Rectal smooth muscle tissue (tissue), 1 donor: ENCODE data around the gene DGKE.

Experiments
- H3K27ac ChIP-seq: one replicate; pipeline ENCODE4 v1.7.0; 2013; ENCODE audit warnings: low read depth, low read length, inconsistent platforms
- H3K27me3 ChIP-seq: one replicate; pipeline ENCODE4 v1.7.0; 2013; ENCODE audit warnings: low read length; ENCODE audit not compliant: control insufficient read depth, insufficient read depth
- H3K36me3 ChIP-seq: one replicate; pipeline ENCODE4 v1.7.0; 2013; ENCODE audit warnings: low read length; ENCODE audit not compliant: control insufficient read depth, insufficient read depth
- H3K4me1 ChIP-seq: one replicate; pipeline ENCODE4 v1.7.0; 2013; ENCODE audit warnings: low read length; ENCODE audit not compliant: control insufficient read depth, insufficient read depth
- H3K4me3 ChIP-seq: one replicate; pipeline ENCODE4 v1.7.0; 2013; ENCODE audit warnings: low read length
- H3K9ac ChIP-seq: one replicate; pipeline ENCODE4 v1.7.0; 2013; ENCODE audit warnings: low read length

DGKE gene

DNA sequence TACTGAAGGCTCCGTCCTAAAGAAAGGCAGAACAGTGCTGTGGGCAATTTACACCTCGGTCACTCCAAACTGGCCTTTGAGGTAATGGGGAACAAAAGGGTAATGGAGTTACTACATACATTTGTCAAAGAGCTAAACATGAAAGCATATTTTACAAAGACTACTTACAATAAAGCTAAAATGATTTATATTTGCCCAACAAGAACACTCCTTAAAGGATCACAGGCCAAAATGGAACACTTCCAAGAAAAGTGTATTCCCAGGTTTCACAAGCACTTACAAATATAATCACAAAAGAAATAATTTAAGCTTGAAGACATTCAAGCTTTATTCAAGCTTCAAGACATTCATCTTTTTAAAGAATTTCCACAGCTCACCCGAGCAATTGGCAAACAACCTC, 29.5 kb upstream of the DGKE start:
- Histone ChIP-seq H3K36me3 (no peaks in the 10 kb centered on the region), H3K9ac (no peak overlapping the region), H3K4me3 (no peak overlapping the region), H3K27me3 (no peaks in the 10 kb centered on the region), H3K27ac (no peak overlapping the region), H3K4me1 (peaks cover 2% of the 10 kb centered on the region)

DNA sequence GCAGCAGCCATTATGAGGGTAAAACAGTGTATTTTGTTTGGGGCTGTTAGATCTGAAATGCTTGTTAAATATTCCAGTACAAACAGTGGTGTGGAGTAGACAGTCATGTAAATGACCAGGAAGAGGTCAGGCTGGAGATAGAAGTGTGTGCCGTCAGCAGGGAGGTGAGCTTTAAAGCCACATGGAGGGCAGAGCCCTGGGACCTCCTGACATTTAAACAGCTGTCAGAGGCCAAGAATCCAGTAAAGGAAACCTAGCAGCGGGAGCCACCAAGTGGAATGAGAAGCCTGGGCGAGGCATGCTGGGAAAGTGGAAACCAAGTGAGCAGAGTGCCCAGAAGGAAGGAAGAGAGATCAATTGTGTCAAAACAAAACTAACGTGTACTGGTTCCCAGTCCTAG, 27.0 kb upstream of the DGKE start:
- no peak overlapping the region for H3K27ac ChIP-seq
- H3K36me3 ChIP-seq: no peaks in the 10 kb centered on the region
- no peaks in the 10 kb centered on the region for H3K27me3 ChIP-seq
- no peak overlapping the region for H3K4me3 ChIP-seq
- peaks cover 2% of the 10 kb centered on the region for H3K4me1 ChIP-seq
- no peak overlapping the region for H3K9ac ChIP-seq

DNA sequence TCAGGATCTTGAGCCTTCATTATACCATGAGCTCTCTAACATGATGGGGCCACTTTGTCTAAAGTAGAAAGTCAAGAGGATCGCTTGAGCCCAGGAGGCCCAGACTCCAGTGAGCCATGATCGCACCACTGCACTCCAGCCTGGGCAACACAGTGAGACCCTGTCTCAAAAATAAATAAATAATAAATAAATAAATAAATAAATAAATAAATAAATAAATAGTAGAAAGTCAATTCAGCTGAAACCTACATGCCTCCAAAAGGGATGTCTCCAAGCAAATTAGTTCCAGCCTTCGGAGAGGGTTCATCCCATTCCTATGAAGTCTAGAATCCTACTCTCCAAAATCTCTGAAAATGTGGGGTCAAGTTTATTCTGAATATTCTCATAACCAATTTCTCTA, 26.2 kb upstream of the DGKE start:
- Histone ChIP-seq H3K27me3 (no peaks in the 10 kb centered on the region), H3K27ac (no peak overlapping the region), H3K4me3 (no peak overlapping the region), H3K9ac (no peak overlapping the region), H3K36me3 (no peaks in the 10 kb centered on the region), H3K4me1 (peaks cover 2% of the 10 kb centered on the region)

DNA sequence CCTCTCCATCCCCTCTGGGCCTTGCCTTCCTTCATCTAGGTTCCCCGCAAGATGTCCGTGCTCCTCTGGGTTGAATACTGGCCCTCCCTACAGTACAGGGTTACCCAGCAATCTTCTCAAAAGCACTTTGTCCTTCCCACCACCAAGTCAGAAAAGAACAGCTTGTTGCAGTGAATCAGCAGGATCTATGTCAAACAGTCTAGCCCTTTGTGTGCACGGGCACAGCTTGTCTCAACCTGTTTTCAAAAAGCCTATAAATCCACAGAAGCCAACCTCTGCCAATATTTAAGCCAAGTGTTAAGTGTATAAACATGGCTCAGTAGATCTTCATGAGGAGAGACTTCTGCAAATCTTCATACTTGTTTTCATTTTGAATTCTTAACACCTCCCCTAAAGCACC, 25.4 kb upstream of the DGKE start:
- H3K27me3 ChIP-seq: no peaks in the 10 kb centered on the region
- H3K9ac ChIP-seq: no peak overlapping the region
- H3K27ac ChIP-seq: no peak overlapping the region
- no peak overlapping the region for H3K4me3 ChIP-seq
- no peaks in the 10 kb centered on the region for H3K36me3 ChIP-seq
- peaks cover 2% of the 10 kb centered on the region for H3K4me1 ChIP-seq

DNA sequence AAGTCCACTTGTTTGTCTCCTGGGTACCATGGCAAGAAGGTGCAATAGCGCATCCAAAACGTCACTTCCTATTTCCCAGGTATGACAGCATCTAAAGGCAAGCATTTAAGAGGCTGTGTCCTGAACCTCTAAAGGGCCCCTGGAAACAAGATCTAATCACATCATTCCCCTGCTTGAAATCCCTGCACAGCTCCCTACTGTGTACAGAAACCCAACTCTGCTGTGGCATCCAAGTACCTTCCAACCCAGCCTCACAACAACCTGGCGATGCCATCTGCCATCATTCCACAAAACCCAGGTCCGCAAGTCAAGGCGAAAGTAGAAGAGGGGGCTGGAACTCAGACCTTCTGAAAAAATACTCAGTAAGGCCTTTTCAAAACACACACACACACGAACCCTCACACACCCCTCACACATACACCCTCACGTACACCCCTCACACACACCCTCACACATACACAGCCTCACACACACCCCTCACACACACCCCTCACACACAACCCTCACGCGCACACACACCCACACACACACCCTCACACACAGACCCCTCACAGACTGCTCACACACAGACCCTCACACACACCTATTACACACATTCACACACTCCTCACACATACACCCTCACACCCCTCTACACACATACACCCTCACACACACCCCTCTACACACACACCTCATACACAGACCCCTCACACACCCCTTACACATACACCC, 24.7 kb upstream of the DGKE start:
- no peak overlapping the region for H3K27ac ChIP-seq
- H3K4me1 ChIP-seq: peaks cover 2% of the 10 kb centered on the region
- no peak overlapping the region for H3K9ac ChIP-seq
- no peak overlapping the region for H3K4me3 ChIP-seq
- no peaks in the 10 kb centered on the region for H3K36me3 ChIP-seq
- H3K27me3 ChIP-seq: no peaks in the 10 kb centered on the region

DNA sequence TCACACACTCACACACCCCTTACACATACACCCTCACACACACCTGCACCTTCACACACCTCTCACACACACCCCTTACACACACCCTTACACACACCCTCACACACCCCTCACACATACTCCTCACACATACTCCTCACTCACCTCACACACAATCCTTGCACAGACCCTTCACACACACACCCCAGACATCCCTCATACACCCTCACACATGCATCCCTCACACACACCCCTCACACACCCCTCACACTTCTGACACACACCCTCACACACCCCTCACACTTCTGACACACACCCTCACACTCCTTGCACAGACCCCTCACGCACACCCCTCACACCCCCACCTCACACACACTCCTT, 24.2 kb upstream of the DGKE start:
- H3K27ac ChIP-seq: no peak overlapping the region
- H3K27me3 ChIP-seq: no peaks in the 10 kb centered on the region
- no peak overlapping the region for H3K9ac ChIP-seq
- H3K4me3 ChIP-seq: no peak overlapping the region
- H3K4me1 ChIP-seq: peaks cover 2% of the 10 kb centered on the region
- no peaks in the 10 kb centered on the region for H3K36me3 ChIP-seq

DNA sequence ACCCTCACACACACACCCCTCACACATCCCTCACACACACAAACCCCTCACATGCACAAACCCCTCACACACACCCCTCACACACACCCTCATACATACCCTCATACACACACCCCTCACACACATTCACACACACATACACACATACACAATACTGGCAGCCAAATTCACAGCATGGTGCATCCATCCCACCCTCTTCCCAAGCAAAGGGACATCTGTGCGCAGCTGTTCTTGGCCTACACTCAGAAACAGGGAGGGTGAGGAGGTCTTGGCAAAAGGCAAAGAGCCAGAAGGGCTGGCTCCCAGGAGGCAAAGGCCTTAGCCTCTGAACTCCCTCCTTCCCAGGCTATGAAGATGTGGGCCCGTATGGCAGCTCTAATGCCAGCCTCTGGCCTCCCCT, 23.6 kb upstream of the DGKE start:
- no peak overlapping the region for H3K27ac ChIP-seq
- no peak overlapping the region for H3K4me3 ChIP-seq
- H3K4me1 ChIP-seq: peaks cover 2% of the 10 kb centered on the region
- no peak overlapping the region for H3K9ac ChIP-seq
- H3K27me3 ChIP-seq: no peaks in the 10 kb centered on the region
- no peaks in the 10 kb centered on the region for H3K36me3 ChIP-seq

DNA sequence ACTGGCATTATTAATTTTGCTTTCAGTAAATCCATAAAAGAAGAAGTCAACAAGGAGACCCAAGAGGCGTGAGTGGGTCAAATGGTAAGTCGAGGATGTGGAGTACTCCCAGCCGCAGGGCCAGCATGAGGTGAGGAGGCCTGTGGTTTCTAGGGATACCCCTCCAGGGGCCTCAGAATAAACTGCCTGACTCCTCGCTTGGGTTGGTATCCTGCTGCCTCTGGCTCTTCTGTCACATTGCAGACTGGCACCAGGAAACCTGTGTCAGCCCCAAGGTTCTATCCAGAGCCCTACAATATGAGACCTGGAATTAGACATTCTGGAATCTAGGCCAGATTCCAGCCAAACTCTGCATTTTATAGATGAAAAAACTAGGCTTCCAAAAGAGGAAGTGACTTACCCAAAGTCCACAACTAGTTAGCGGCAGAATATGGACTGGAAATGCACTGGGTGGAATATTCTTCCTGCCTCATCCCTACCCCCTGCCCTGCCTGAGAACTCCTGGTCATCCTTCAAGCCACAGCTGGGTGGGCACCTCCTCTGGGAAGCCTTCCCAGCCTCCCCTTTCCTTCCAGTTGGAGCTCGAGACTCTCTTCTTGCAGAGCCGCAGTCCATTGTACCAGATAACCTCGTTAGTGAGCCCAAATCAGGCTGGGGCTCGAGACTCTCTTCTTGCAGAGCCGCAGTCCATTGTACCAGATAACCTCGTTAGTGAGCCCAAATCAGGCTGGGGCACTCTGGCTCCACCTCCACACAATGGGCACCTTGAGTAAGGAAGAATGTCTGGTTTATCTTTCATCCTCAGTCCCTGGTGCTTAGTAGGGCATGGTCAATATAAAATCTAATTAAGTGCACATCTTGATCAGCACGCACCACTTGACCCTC, 22.8 kb upstream of the DGKE start:
- H3K36me3 ChIP-seq: no peaks in the 10 kb centered on the region
- no peak overlapping the region for H3K9ac ChIP-seq
- H3K4me3 ChIP-seq: no peak overlapping the region
- peaks cover 2% of the 10 kb centered on the region for H3K4me1 ChIP-seq
- H3K27ac ChIP-seq: no peak overlapping the region
- no peaks in the 10 kb centered on the region for H3K27me3 ChIP-seq

DNA sequence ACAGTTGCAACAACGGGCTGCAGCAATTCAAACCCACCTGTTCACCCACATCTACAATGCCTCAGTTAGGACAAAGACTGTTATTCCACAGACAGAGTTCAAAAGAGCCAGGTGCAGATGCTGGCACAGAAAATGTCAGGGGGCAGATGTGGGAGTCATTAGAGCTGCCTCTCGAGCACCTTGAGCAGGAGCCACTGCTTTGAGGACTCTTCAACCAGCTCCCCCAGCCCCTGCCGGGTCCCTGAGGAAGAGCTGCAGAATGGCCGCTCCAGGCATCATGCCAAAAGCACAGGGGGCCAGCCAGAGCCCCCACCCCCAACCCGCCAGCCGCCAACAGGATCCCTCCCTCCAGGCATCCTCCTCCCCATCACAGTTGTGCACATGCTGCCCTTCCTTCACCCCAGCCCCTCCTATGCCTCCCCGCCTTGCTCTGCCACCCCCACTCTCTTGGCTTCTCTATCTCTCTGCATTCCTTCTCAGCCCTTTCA, 21.0 kb upstream of the DGKE start:
- Histone ChIP-seq H3K27ac (no peak overlapping the region), H3K4me3 (no peak overlapping the region), H3K4me1 (peaks cover 2% of the 10 kb centered on the region), H3K27me3 (no peaks in the 10 kb centered on the region), H3K36me3 (no peaks in the 10 kb centered on the region), H3K9ac (no peak overlapping the region)

DNA sequence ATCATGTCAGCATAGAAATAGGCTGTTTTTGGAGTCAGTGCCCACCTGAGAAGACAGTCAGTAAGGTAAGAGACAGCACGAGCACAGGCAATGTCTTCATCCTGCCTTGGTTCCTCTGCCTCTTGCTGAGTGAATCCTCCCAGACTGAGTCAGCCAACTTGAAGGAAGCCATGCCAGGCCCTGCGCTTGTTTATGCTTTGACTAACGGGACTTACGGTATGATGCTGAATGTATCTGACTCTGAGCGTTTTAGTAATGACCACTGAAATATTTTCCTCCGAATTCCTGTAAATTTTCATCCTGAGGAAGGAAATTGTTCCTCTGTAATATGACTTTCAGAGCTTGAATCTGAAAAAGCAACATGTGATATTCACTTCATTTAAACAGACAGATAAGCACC, 18.2 kb upstream of the DGKE start:
- Histone ChIP-seq H3K4me3 (no peak overlapping the region), H3K27ac (no peak overlapping the region), H3K9ac (no peak overlapping the region), H3K36me3 (no peaks in the 10 kb centered on the region), H3K4me1 (no peaks in the 10 kb centered on the region), H3K27me3 (no peaks in the 10 kb centered on the region)

DNA sequence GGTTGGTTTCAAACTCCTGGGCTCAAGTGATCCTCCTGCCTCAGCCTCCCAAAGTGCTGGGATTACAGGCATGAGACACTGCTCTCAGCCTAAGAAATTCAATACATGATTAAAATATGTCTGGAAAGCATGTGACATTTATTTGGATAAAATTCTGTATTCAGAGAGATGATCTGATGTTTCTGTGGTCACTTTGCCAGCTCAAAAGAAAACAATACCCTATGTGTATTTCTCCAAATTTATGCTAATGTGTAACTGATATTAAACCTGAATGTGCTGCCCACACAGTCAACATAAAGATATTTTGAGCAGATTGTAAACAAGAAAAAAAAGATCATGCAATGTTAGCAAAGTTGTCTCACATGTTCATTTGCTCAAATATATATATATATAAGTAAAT, 16.9 kb upstream of the DGKE start:
- H3K4me1 ChIP-seq: no peaks in the 10 kb centered on the region
- H3K36me3 ChIP-seq: no peaks in the 10 kb centered on the region
- no peaks in the 10 kb centered on the region for H3K27me3 ChIP-seq
- no peak overlapping the region for H3K9ac ChIP-seq
- no peak overlapping the region for H3K4me3 ChIP-seq
- H3K27ac ChIP-seq: no peak overlapping the region

DNA sequence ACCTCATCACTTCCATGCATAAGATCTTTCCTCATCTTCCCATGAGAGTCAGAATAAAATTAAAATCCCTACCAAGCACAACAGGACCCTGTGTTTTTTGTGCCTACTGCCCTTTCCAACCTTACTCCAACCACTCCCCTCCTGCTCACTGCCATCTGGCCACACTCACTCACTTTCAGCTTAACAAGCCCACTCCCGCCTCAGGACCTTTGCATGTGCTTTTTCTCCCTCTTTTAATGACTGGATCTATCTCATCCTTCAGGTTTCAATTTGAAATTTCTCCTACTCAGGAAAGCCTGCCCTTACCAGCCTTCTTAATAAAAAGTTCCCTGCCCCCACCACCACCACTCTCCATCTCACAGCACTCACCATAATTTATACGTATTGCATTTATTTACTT, 14.9 kb upstream of the DGKE start:
- no peak overlapping the region for H3K9ac ChIP-seq
- H3K4me3 ChIP-seq: no peak overlapping the region
- H3K27ac ChIP-seq: no peak overlapping the region
- no peaks in the 10 kb centered on the region for H3K36me3 ChIP-seq
- no peaks in the 10 kb centered on the region for H3K4me1 ChIP-seq
- no peaks in the 10 kb centered on the region for H3K27me3 ChIP-seq
